NCI-H2081 treated with DMSO at 0.1 percent for 48 hours (cell line): Measurements from ENCODE around the gene SLIT1.

Source experiments
- DNase-seq: peaks from one replicate; lab custom pipeline; 2025; lab: John Stamatoyannopoulos, UW

The SLIT1 gene

GRCh38 chr10:97171001-97171400 lies 14.8 kb downstream of the SLIT1 start:
- no peak for DNase-seq

- no peak for DNase-seq
Measured at GRCh38 chr10:97169911-97170693, 15.7 kb downstream of the SLIT1 start.

GRCh38 chr10:97169063-97169462 lies 16.7 kb downstream of the SLIT1 start:
- no peak for DNase-seq

- DNase-seq = no peak
Measured at GRCh38 chr10:97168645-97169044, 17.1 kb downstream of the SLIT1 start.

- DNase-seq = no peak
Measured at GRCh38 chr10:97165499-97165898, 20.3 kb downstream of the SLIT1 start.

GRCh38 chr10:97163781-97164501 lies 21.8 kb downstream of the SLIT1 start:
- no peak for DNase-seq

- no peak for DNase-seq
Measured at GRCh38 chr10:97163181-97163580, 22.6 kb downstream of the SLIT1 start.

GRCh38 chr10:97159646-97160305 lies 26.0 kb downstream of the SLIT1 start:
- no peak for DNase-seq

- no peak for DNase-seq
Measured at GRCh38 chr10:97157578-97158095, 28.1 kb downstream of the SLIT1 start.

GRCh38 chr10:97154781-97155180 lies 31.0 kb downstream of the SLIT1 start:
- DNase-seq = no peak

GRCh38 chr10:97154162-97154561 lies 31.6 kb downstream of the SLIT1 start:
- no peak for DNase-seq

- DNase-seq = no peak
Measured at GRCh38 chr10:97153270-97153850, 32.4 kb downstream of the SLIT1 start.

- DNase-seq = no peak
Measured at GRCh38 chr10:97151307-97151914, 34.3 kb downstream of the SLIT1 start.

GRCh38 chr10:97150616-97151015 lies 35.1 kb downstream of the SLIT1 start:
- DNase-seq = no peak

- no peak for DNase-seq
Measured at GRCh38 chr10:97150013-97150595, 35.7 kb downstream of the SLIT1 start.

GRCh38 chr10:97149079-97149531 lies 36.7 kb downstream of the SLIT1 start:
- DNase-seq = no peak

- no peak for DNase-seq
Measured at GRCh38 chr10:97144297-97144696, 41.5 kb downstream of the SLIT1 start.

- no peak for DNase-seq
Measured at GRCh38 chr10:97142834-97143233, 42.9 kb downstream of the SLIT1 start.

GRCh38 chr10:97140902-97141745 lies 44.6 kb downstream of the SLIT1 start:
- DNase-seq = no peak

GRCh38 chr10:97140049-97140846 lies 45.5 kb downstream of the SLIT1 start:
- no peak for DNase-seq
